HEK293 (cell line): ENCODE results near the gene SERHL2.

Experiments used
- GLIS1 ChIP-seq: fragments of 450-650 bp; formaldehyde crosslinking; IDR thresholded peaks from 2 replicates; pipeline ENCODE4 v1.5.1; 2016; ENCODE audit warnings: missing biosample characterization, missing genetic modification characterization
- GLIS2 ChIP-seq: fragments of 450-650 bp; formaldehyde crosslinking; IDR thresholded peaks from 2 replicates; pipeline ENCODE4 v1.5.1; 2016; ENCODE audit warnings: missing biosample characterization, missing genetic modification characterization
- HOXC10 ChIP-seq: sonication (generic); formaldehyde crosslinking; IDR thresholded peaks from 2 replicates; pipeline ENCODE4 v1.8.1; 2023; ENCODE audit warnings: mild to moderate bottlenecking, missing genetic modification reagents
- IKZF3 ChIP-seq: fragments of 450-650 bp; IDR thresholded peaks from 2 replicates; pipeline ENCODE4 v1.5.0; 2018; ENCODE audit warnings: missing biosample characterization, mild to moderate bottlenecking, missing genetic modification characterization, moderate library complexity
- PATZ1 ChIP-seq: fragments of 450-650 bp; formaldehyde crosslinking; IDR thresholded peaks from 2 replicates; pipeline ENCODE4 v1.5.1; 2016; ENCODE audit warnings: missing biosample characterization, missing genetic modification characterization
- SP2 ChIP-seq: fragments of 450-650 bp; formaldehyde crosslinking; IDR thresholded peaks from 2 replicates; pipeline ENCODE4 v1.5.1; 2016; ENCODE audit warnings: missing biosample characterization, missing genetic modification characterization
- ZBTB20 ChIP-seq: fragments of 450-650 bp; formaldehyde crosslinking; IDR thresholded peaks from 2 replicates; pipeline ENCODE4 v1.5.1; 2016; ENCODE audit warnings: missing biosample characterization, missing genetic modification characterization
- ZBTB7A ChIP-seq: fragments of 450-650 bp; formaldehyde crosslinking; IDR thresholded peaks from 2 replicates; pipeline ENCODE4 v1.5.1; 2016; ENCODE audit warnings: low read depth, missing biosample characterization, missing genetic modification characterization
- ZNF140 ChIP-seq: fragments of 450-650 bp; formaldehyde crosslinking; IDR thresholded peaks from 2 replicates; pipeline ENCODE4 v1.5.1; 2016; ENCODE audit warnings: missing biosample characterization, missing genetic modification characterization
- ZNF16 ChIP-seq: fragments of 450-650 bp; formaldehyde crosslinking; IDR thresholded peaks from 2 replicates; pipeline ENCODE4 v1.5.1; 2016; ENCODE audit warnings: low read depth, missing biosample characterization, missing genetic modification characterization
- ZNF248 ChIP-seq: fragments of 450-650 bp; formaldehyde crosslinking; IDR thresholded peaks from 2 replicates; pipeline ENCODE4 v1.5.1; 2017; ENCODE audit warnings: missing biosample characterization, missing genetic modification characterization
- ZNF48 ChIP-seq: fragments of 450-650 bp; formaldehyde crosslinking; IDR thresholded peaks from 2 replicates; pipeline ENCODE4 v1.5.1; 2016; ENCODE audit warnings: missing biosample characterization, missing genetic modification characterization
- ZNF518A ChIP-seq: fragments of 450-650 bp; formaldehyde crosslinking; conservative IDR thresholded peaks from 2 replicates; pipeline ENCODE4 v1.5.1; 2016; ENCODE audit warnings: low read depth, missing biosample characterization, missing genetic modification characterization
- ZNF660 ChIP-seq: fragments of 450-650 bp; IDR thresholded peaks from 2 replicates; pipeline ENCODE4 v1.5.1; 2018; ENCODE audit warnings: missing biosample characterization, mild to moderate bottlenecking, missing genetic modification characterization
- ZNF701 ChIP-seq: fragments of 450-650 bp; formaldehyde crosslinking; IDR thresholded peaks from 2 replicates; pipeline ENCODE4 v1.5.1; 2016; ENCODE audit warnings: missing biosample characterization, missing genetic modification characterization
- ZNF785 ChIP-seq: fragments of 450-650 bp; formaldehyde crosslinking; IDR thresholded peaks from 2 replicates; pipeline ENCODE4 v1.5.1; 2016; ENCODE audit warnings: missing biosample characterization, missing genetic modification characterization
- ZSCAN30 ChIP-seq: fragments of 450-650 bp; IDR thresholded peaks from 2 replicates; pipeline ENCODE4 v1.5.1; 2018; ENCODE audit warnings: missing biosample characterization, mild to moderate bottlenecking, missing genetic modification characterization, moderate library complexity
- TF ChIP-seq, protein P1 (sequence below): fragments of 450-650 bp; IDR thresholded peaks from 2 replicates; pipeline ENCODE4 v1.5.1; 2018; ENCODE audit warnings: missing biosample characterization, missing genetic modification characterization
- TF ChIP-seq, protein P2 (sequence below): fragments of 450-650 bp; formaldehyde crosslinking; IDR thresholded peaks from 2 replicates; pipeline ENCODE4 v1.5.1; 2016; ENCODE audit warnings: missing biosample characterization, missing genetic modification characterization
- TF ChIP-seq, protein P3 (sequence below): fragments of 450-650 bp; formaldehyde crosslinking; conservative IDR thresholded peaks from 2 replicates; pipeline ENCODE4 v1.5.1; 2016; ENCODE audit warnings: low read depth, missing biosample characterization, missing genetic modification characterization
- TF ChIP-seq, protein P4 (sequence below): fragments of 450-650 bp; formaldehyde crosslinking; IDR thresholded peaks from 2 replicates; pipeline ENCODE4 v1.5.1; 2016; ENCODE audit warnings: missing biosample characterization, missing genetic modification characterization
- TF ChIP-seq, protein P5 (sequence below): fragments of 450-650 bp; formaldehyde crosslinking; IDR thresholded peaks from 2 replicates; pipeline ENCODE4 v1.5.1; 2017; ENCODE audit warnings: missing biosample characterization, missing genetic modification characterization

Gene SERHL2

DNA sequence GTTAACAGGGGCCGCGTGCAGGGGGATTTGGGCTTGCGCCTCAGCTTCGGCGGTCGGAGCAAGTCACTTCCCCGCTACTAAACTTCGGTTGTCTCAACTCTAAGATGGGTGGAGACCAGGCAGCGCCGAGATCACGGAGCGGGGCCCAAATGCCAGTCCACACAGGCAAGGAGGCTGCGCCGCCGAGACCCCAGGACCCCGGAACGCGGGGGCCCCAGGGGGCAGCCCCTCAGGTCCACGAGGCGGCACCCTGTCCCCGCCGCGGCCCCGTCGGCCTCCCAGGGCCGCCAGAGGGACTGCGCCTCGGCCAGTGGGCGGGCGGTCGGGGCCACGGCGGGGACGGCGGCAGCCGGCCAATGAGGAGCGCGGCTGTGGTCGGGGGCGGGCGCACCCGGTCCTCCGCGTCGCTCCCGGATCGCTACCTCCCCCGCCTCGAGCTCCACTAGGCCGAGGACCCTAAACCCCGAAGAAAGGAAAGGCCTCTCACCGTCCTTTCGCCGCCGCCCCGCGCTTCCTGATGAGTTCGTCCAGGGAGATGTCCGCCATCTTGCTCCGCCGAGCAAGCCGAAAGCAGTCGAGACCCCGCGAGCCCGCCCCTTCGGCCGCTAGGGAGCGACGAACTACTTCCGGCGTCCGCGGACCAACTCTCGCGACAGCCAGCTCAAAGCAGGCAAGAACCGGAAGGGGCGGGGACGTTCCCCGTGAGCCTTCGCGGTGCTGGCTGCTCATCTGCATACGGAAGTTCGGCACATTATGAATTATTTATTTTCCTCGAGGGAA, 60.7 kb downstream of the SERHL2 start, which contains the start of gene POLDIP3 (continued):
- TF ChIP-seq, protein P1, sequence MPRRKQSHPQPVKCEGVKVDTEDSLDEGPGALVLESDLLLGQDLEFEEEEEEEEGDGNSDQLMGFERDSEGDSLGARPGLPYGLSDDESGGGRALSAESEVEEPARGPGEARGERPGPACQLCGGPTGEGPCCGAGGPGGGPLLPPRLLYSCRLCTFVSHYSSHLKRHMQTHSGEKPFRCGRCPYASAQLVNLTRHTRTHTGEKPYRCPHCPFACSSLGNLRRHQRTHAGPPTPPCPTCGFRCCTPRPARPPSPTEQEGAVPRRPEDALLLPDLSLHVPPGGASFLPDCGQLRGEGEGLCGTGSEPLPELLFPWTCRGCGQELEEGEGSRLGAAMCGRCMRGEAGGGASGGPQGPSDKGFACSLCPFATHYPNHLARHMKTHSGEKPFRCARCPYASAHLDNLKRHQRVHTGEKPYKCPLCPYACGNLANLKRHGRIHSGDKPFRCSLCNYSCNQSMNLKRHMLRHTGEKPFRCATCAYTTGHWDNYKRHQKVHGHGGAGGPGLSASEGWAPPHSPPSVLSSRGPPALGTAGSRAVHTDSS (tag by site-specific recombination): no peak
- TF ChIP-seq ZNF140 (tag by site-specific recombination) (no peak), GLIS2 (peak; percentile 88), ZNF518A (tag by site-specific recombination) (peak; percentile 75), IKZF3 (0 out of 2 replicates have a peak, but pooled peaks have one; percentile 53), ZBTB20 (peak; percentile 89), ZNF248 (tag by site-specific recombination) (no peak), ZSCAN30 (tag by site-specific recombination) (peak; percentile 63; the same call in 1 of the 2 replicates), ZNF16 (tag by site-specific recombination) (no peak), GLIS1 (tag by site-specific recombination) (peak; percentile 58), SP2 (peak; percentile 92), ZNF785 (tag by site-specific recombination) (no peak; the same call in 1 of the 2 replicates), ZNF701 (no peak), HOXC10 (CRISPR knock-in tag) (0 out of 2 replicates have a peak, but pooled peaks have one; percentile 26), ZNF48 (no peak), ZNF660 (tag by site-specific recombination) (peak; percentile 61; the same call in 1 of the 2 replicates), ZBTB7A (peak; percentile 84; the same call in 1 of the 2 replicates), PATZ1 (peak; percentile 69)
- TF ChIP-seq, protein P2, sequence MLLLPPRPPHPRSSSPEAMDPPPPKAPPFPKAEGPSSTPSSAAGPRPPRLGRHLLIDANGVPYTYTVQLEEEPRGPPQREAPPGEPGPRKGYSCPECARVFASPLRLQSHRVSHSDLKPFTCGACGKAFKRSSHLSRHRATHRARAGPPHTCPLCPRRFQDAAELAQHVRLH: peak; percentile 96
- TF ChIP-seq, protein P3, sequence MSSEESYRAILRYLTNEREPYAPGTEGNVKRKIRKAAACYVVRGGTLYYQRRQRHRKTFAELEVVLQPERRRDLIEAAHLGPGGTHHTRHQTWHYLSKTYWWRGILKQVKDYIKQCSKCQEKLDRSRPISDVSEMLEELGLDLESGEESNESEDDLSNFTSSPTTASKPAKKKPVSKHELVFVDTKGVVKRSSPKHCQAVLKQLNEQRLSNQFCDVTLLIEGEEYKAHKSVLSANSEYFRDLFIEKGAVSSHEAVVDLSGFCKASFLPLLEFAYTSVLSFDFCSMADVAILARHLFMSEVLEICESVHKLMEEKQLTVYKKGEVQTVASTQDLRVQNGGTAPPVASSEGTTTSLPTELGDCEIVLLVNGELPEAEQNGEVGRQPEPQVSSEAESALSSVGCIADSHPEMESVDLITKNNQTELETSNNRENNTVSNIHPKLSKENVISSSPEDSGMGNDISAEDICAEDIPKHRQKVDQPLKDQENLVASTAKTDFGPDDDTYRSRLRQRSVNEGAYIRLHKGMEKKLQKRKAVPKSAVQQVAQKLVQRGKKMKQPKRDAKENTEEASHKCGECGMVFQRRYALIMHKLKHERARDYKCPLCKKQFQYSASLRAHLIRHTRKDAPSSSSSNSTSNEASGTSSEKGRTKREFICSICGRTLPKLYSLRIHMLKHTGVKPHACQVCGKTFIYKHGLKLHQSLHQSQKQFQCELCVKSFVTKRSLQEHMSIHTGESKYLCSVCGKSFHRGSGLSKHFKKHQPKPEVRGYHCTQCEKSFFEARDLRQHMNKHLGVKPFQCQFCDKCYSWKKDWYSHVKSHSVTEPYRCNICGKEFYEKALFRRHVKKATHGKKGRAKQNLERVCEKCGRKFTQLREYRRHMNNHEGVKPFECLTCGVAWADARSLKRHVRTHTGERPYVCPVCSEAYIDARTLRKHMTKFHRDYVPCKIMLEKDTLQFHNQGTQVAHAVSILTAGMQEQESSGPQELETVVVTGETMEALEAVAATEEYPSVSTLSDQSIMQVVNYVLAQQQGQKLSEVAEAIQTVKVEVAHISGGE (tag by site-specific recombination): peak; percentile 81
- TF ChIP-seq, protein P4, sequence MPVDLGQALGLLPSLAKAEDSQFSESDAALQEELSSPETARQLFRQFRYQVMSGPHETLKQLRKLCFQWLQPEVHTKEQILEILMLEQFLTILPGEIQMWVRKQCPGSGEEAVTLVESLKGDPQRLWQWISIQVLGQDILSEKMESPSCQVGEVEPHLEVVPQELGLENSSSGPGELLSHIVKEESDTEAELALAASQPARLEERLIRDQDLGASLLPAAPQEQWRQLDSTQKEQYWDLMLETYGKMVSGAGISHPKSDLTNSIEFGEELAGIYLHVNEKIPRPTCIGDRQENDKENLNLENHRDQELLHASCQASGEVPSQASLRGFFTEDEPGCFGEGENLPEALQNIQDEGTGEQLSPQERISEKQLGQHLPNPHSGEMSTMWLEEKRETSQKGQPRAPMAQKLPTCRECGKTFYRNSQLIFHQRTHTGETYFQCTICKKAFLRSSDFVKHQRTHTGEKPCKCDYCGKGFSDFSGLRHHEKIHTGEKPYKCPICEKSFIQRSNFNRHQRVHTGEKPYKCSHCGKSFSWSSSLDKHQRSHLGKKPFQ (tag by site-specific recombination): no peak
- TF ChIP-seq, protein P5, sequence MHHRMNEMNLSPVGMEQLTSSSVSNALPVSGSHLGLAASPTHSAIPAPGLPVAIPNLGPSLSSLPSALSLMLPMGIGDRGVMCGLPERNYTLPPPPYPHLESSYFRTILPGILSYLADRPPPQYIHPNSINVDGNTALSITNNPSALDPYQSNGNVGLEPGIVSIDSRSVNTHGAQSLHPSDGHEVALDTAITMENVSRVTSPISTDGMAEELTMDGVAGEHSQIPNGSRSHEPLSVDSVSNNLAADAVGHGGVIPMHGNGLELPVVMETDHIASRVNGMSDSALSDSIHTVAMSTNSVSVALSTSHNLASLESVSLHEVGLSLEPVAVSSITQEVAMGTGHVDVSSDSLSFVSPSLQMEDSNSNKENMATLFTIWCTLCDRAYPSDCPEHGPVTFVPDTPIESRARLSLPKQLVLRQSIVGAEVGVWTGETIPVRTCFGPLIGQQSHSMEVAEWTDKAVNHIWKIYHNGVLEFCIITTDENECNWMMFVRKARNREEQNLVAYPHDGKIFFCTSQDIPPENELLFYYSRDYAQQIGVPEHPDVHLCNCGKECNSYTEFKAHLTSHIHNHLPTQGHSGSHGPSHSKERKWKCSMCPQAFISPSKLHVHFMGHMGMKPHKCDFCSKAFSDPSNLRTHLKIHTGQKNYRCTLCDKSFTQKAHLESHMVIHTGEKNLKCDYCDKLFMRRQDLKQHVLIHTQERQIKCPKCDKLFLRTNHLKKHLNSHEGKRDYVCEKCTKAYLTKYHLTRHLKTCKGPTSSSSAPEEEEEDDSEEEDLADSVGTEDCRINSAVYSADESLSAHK: no peak
